OCI-LY7 (cell line): ENCODE data around the gene SLC35G2. TPM values are rescaled to one million over a fixed set of nuclear protein-coding genes. Genes with fewer than 3 reads are reported as not detected.

Source experiments
- BruUV-seq: library from RNA; stranded (reverse); fragments of 400-500 nt; replicated peaks from 2 replicates; lab custom pipeline; 2021; lab: Mats Ljungman, UMichigan
- CTCF ChIA-PET: fragments of 300-600 bp; sonication (Branson Sonifier 250); formaldehyde crosslinking; loops from one replicate; lab custom pipeline; 2022; ENCODE audit warnings: antibody characterized with exemption; ENCODE audit not compliant: unreplicated experiment; lab: Charles Lee
- POLR2A ChIA-PET: fragments of 300-600 bp; sonication (Branson Sonifier 250); formaldehyde crosslinking; loops from one replicate; lab custom pipeline; 2022; ENCODE audit warnings: antibody characterized with exemption; lab: Charles Lee
- DNase-seq: peaks from one replicate; pipeline ENCODE4 v3.0.0-alpha.2; 2015; ENCODE audit warnings: low spot score
- H2AFZ ChIP-seq: fragments of 200-600 bp; sonication (generic), shearing (Covaris generic); 2 replicates; pipeline ENCODE4 v1.6.1; 2014; ENCODE audit warnings: mild to moderate bottlenecking, antibody characterized with exemption, low read length, moderate library complexity
- H3K27ac ChIP-seq: fragments of 200-600 bp; sonication (generic); 2 replicates; pipeline ENCODE4 v1.5.1; 2014; ENCODE audit warnings: mixed run types, low read depth, mild to moderate bottlenecking, moderate library complexity, low read length, inconsistent platforms; ENCODE audit not compliant: poor library complexity, severe bottlenecking
- H3K36me3 ChIP-seq: fragments of 200-600 bp; sonication (generic); 2 replicates; pipeline ENCODE4 v1.6.1; 2014; ENCODE audit warnings: mild to moderate bottlenecking, antibody characterized with exemption, low read length, moderate library complexity, mixed read lengths; ENCODE audit not compliant: insufficient read depth
- H3K4me1 ChIP-seq: fragments of 200-600 bp; sonication (generic); 2 replicates; pipeline ENCODE4 v1.5.1; 2014; ENCODE audit warnings: mild to moderate bottlenecking, low read length; ENCODE audit not compliant: insufficient read depth, poor library complexity, severe bottlenecking
- H3K4me2 ChIP-seq: fragments of 200-600 bp; sonication (generic); 2 replicates; pipeline ENCODE4 v1.6.1; 2014; ENCODE audit warnings: mild to moderate bottlenecking, low read length
- H3K4me3 ChIP-seq: fragments of 200-600 bp; sonication (generic); 2 replicates; pipeline ENCODE4 v1.5.1; 2014; ENCODE audit warnings: mild to moderate bottlenecking, low read depth, low read length; ENCODE audit not compliant: poor library complexity, severe bottlenecking
- H3K79me2 ChIP-seq: fragments of 200-600 bp; sonication (generic); 2 replicates; pipeline ENCODE4 v1.6.1; 2016; ENCODE audit warnings: low read depth, mild to moderate bottlenecking, low read length, moderate library complexity, mixed read lengths; ENCODE audit not compliant: insufficient read depth
- H3K9me2 ChIP-seq: fragments of 200-600 bp; sonication (generic); 2 replicates; pipeline ENCODE4 v1.6.1; 2016; ENCODE audit warnings: mild to moderate bottlenecking, low read length, mixed read lengths; ENCODE audit not compliant: insufficient read depth
- H3K9me3 ChIP-seq: fragments of 200-600 bp; sonication (generic); 2 replicates; pipeline ENCODE4 v1.6.1; 2014; ENCODE audit warnings: mild to moderate bottlenecking, mixed run types, low read length, mixed read lengths
- H4K20me1 ChIP-seq: fragments of 200-600 bp; sonication (generic); 2 replicates; pipeline ENCODE4 v1.6.1; 2014; ENCODE audit warnings: mild to moderate bottlenecking, antibody characterized with exemption, low read length, moderate library complexity, mixed read lengths; ENCODE audit not compliant: insufficient read depth
- CTCF ChIP-seq: fragments of 200-600 bp; sonication (generic); conservative IDR thresholded peaks from 2 replicates; pipeline ENCODE4 v1.5.1; 2014; ENCODE audit warnings: mild to moderate bottlenecking, antibody characterized with exemption, low read length, moderate library complexity, mixed read lengths
- EZH2phosphoT487 ChIP-seq: fragments of 200-600 bp; sonication (generic); IDR thresholded peaks from 2 replicates; pipeline ENCODE4 v1.6.1; 2018; ENCODE audit warnings: low read depth, borderline replicate concordance, mild to moderate bottlenecking, mixed run types, antibody characterized with exemption, low read length, moderate library complexity, mixed read lengths
- intact Hi-C: fragments of 100-400 bp; cut with micrococcal nuclease; formaldehyde crosslinking; loops from one replicate; pipeline ENCODE4 v1.10.0; 2022; ENCODE audit not compliant: unreplicated experiment
- total RNA-seq, 2 experiments: library from RNA; depleted of rRNA in 1 of 2; stranded (reverse); fragments of >200 nt in 1 of 2; shearing (Covaris generic) in 1 of 2; gene quantifications; 2 replicates each; pipeline ENCODE4 v1.2.3, GENCODE V29; 2014 to 2022

SLC35G2 gene
- total RNA-seq, 2 experiments from 2014 or later = 0.40 TPM; not detected in 1

GRCh38 chr3:136882571-136882970 lies 63.6 kb downstream of the SLC35G2 start:
- Histone ChIP-seq H3K4me2 (peak overlapping the region; percentile 88), H3K79me2 (peaks cover 96% of the 10 kb centered on the region), H3K27ac (peak overlapping the region; percentile 96), H3K9me3 (peaks cover 14% of the 10 kb centered on the region; the same call in 1 of the 2 replicates), H3K9me2 (no peaks in the 10 kb centered on the region), H2AFZ (no peak overlapping the region), H3K4me3 (peak overlapping the region; percentile 52), H3K36me3 (peaks cover 40% of the 10 kb centered on the region), H4K20me1 (no peaks in the 10 kb centered on the region), H3K4me1 (peaks cover 71% of the 10 kb centered on the region)
- ChIA-PET POLR2A (interaction anchor here (1.0 to 3.8 kb wide), 5 partner anchors 10 to 74 kb away, joined by 3 to 30 read pairs (median 3); partner anchors contain the start of gene NCK1), CTCF (no interaction called here)
- BruUV-seq = no TSS peak
- peak; percentile 67 for DNase-seq
- intact Hi-C loops = no loop called here
- TF ChIP-seq EZH2phosphoT487 (no peak), CTCF (no peak)

- Histone ChIP-seq H3K36me3 (peaks cover 36% of the 10 kb centered on the region), H3K9me2 (no peaks in the 10 kb centered on the region), H3K27ac (peak overlapping the region; percentile 96), H3K9me3 (peaks cover 3% of the 10 kb centered on the region; the same call in 1 of the 2 replicates), H3K4me1 (peaks cover 73% of the 10 kb centered on the region), H3K4me2 (peak overlapping the region; percentile 88), H3K4me3 (peak overlapping the region; percentile 52), H2AFZ (no peak overlapping the region), H4K20me1 (no peaks in the 10 kb centered on the region), H3K79me2 (peaks cover 96% of the 10 kb centered on the region)
- DNase-seq = peak; percentile 80
- BruUV-seq = no TSS peak
- POLR2A ChIA-PET = interaction anchor here (0.6 to 3.8 kb wide), 21 partner anchors 10 to 1335 kb away, joined by 3 to 35 read pairs (median 3); partner anchors contain the start of genes IL20RB and NCK1
- TF ChIP-seq CTCF (no peak), EZH2phosphoT487 (no peak)
- intact Hi-C loops = loop anchor here (1.0 to 2.0 kb wide), 2 partner anchors 19 to 22 kb away; partner anchors contain the start of gene NCK1
- CTCF ChIA-PET = interaction anchor here (1.5 kb wide), 1 partner anchor 22 kb away, joined by 7 read pairs; the partner anchor contains the start of gene NCK1
Measured at GRCh38 chr3:136883967-136884720, 65.2 kb downstream of the SLC35G2 start.
